Suprapubic skin (tissue), 4 donors: ENCODE results near the gene IQCM.

Source experiments
- CTCF ChIP-seq, 2 donors: fragments of 200-600 bp in 1 of 2; fragments of 450-650 bp in 1 of 2; sonication (generic) in 1 of 2; IDR thresholded peaks; one replicate each; pipeline ENCODE4 v1.5.1; 2016 to 2019; ENCODE audit warnings: antibody characterized with exemption in 2 of 2, mild to moderate bottlenecking in 1 of 2, moderate library complexity in 1 of 2
- POLR2A ChIP-seq, 2 donors: fragments of 450-650 bp; IDR thresholded peaks; one replicate each; pipeline ENCODE4 v1.6.1; 2017; ENCODE audit warnings: antibody characterized with exemption in 2 of 2, mild to moderate bottlenecking in 2 of 2, moderate library complexity in 2 of 2
- POLR2AphosphoS5 ChIP-seq, 3 donors: sonication (generic); formaldehyde crosslinking; IDR thresholded peaks; one replicate each; pipeline ENCODE4 v1.6.1; 2017; ENCODE audit warnings: antibody characterized with exemption in 3 of 3

- TF ChIP-seq CTCF (IDR thresholded peaks at IDR 0.05) (no peak), POLR2AphosphoS5 (IDR thresholded peaks at IDR 0.05) (no peak), POLR2A (IDR thresholded peaks at IDR 0.05) (no peak)
Measured at GRCh38 chr4:149831656-149832208, 16.1 kb upstream of the IQCM start.
